ENCODE data around the gene CRISPLD2.
"Not testable (repeated sequence)": the region's sequence is repeated elsewhere in the genome, so short reads cannot be mapped to it uniquely, and the experiment has no call there.

CRISPLD2 gene

DNA sequence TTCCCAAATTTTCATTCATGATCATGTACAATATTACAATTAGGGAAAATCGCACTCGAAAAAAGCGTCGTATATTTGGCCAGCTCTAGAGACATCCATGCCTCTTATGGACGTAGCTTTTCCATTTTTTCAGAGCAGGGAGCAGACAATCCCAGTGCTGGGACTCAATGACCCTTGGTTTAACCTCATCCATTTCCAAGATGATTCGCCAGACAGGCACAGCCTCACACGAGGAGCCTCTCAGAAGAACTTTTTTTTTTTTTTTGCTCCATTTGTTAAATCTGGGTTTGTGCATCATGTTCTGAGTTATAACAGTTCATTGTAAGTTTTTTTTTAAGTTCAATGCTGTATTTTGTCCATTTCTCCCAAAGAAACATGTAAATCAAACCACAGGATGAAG is 99.5 kb downstream of the CRISPLD2 start:
- peak; percentile 46 for DNase-seq

- DNase-seq = no peak
These were observed 99.9 kb downstream of the CRISPLD2 start for GRCh38 chr16:84919708-84920107.

- DNase-seq = no peak
These were observed 100.5 kb downstream of the CRISPLD2 start for GRCh38 chr16:84920333-84920732.

- no peak for DNase-seq
These were observed 102.8 kb downstream of the CRISPLD2 start for GRCh38 chr16:84922351-84923120.

DNA sequence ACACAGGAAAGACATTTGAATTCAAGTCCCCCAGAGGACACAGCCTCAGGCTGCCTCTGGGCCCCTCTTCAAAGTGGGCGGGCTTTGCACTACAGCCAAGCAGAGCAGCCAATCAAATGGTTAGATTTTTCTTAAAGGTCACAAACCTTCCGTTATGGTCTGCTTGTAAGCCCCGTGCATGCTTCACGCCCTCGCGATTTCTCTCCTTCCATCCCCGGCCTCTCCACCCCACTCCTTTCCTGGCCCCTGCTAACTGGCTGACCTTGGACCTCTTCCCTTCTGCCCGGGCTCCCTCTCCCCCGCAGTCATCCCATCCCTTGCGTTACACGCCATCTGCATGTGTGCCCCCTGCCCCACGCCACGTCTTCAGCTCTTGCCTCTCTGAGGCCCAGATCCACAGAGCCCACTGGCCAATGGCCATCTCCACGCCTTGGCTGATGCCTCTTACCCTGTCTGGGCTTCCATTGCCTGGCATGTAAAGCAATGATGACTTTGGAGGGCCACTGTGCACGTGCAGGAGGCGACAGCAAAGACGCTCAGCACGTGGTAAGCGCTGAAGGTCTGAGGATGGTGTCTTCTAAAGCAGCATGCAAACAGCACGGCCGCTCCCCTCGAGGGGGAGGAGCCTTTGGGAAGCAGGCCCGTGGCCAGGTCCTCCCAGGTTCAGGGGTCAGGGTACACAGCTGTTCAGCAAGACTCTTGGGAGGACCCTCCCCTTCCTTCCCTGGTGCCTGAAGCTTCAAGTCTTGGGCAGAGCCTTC is 104.7 kb downstream of the CRISPLD2 start:
- DNase-seq = no peak

GRCh38 chr16:84925092-84925772 is 105.4 kb downstream of the CRISPLD2 start:
- DNase-seq = no peak

DNA sequence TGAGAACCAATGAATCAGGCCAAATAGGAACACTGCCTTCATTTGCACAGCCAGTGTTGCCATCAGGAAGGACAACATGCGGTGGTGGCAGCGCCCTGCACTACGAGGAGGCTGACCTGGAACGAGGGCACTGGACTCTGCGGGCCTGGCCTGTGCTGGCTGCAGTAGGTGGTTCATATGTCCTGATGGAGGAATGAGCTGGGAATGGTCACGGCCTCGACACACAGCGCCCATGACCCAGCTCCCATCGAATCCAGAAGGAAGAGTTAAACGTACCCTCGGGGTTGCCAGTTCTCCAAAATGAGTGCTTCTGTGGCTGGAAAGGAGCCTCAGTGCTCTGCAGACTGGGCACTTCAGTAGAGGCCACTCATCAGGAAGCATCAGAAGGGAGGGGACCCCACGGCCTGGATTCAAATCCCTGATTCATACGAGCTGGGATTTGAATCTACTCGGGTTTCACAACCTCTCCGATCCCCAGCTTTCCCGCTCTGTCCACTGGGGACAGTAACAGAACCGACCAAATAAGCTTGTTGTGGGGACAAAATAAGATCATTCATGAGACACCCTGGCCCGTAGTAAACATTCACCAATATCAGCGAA is 106.1 kb downstream of the CRISPLD2 start:
- no peak for DNase-seq

GRCh38 chr16:84926462-84926861 is 106.7 kb downstream of the CRISPLD2 start:
- DNase-seq = no peak

GRCh38 chr16:84927621-84928591 is 108.1 kb downstream of the CRISPLD2 start:
- DNase-seq = no peak

DNA sequence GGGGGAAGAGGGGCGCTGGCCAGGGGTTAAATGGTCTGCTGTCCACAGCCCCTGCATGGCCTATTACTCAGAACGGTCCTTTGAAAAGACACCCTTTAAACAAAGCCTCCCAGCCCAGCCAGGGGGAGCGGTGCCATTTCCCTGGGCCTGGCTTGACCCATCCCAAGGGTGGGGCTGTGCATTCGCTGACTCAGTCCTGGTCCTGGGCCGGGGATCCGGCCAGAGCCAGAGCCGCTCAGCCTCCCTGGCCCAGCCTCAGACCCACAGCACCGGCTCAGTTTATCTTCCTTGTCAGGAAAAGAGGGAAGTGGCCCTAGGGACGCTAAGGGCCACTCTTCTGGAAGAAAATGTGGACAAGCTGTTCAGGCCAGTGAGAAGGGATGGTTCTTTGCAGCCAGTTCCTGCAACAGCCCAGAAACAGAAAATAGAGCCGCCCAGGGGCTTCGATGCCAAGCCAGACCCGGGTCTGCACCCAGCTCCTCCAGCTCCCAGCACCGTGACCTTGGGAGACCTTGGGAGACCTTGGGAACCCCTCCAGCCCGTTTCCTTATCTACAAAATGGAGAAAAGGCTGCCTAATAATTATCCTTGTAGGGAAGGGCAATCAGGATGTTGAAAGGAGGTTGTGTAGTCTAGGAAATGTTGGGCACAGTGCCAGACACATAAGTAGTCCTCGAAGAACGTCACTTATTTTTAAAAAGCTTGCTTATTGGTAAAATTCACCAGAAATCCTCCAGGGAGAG is 109.1 kb downstream of the CRISPLD2 start:
- DNase-seq = no peak

- no peak for DNase-seq
These were observed 109.9 kb downstream of the CRISPLD2 start for GRCh38 chr16:84929421-84930297.

DNA sequence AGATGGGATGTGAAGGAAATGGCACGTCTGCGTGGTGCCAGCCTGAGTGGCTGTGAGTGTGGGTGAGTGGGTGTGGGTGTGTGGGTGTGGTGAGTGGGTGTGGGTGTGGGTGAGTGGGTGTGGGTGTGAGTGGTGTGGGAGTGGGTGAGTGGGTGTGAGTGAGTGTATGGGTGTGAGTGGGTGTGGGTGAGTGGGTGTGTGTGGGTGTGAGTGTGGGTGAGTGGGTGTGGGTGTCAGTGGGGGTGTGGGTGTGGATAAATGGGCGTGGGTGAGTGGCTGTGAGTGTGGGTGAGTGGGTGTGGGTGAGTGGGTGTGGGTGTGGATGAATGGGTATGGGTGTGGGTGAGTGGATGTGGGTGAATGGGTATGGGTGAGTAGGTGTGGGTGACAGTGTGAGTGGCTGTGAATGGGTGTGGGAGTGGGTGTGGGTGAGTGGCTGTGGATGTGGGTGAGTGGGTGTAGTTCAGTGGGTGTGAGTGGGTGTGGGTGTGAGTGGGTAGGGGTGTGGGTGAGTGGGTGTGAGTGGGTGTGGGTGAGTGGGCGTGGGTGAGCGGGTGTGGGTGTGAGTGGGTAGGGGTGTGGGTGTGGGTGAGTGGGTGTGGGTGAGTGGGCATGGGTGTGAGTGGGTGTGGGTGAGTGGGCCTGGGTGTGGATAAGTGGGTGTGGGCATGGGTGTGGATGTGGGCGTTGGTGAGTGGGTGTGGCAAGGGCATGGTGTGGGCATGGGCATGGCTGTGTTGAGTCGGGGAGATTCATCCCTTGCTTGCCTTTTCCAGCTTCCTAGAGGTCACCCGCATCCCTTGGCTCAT is 110.7 kb downstream of the CRISPLD2 start:
- no peak for DNase-seq

GRCh38 chr16:84931107-84931494 is 111.3 kb downstream of the CRISPLD2 start:
- DNase-seq = no peak

DNA sequence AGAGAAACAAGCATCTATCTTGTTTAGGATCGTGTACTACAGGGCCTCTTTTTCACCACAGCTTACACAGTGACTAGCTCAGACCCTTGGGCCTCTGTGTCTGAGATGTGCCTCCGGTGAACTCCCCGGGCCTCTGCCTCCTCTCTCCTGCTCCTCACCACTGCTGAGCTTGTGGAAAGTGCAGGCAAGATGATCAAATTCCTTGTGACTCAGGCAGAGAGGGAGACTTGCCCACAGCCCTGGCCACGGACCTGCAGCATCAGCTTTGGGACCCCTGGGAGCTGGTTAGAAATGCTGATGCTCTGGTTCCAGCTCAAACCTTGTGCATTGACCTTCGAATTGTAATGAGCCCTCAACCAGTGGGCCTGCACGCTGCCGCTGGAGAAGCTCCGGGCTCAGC is 111.7 kb downstream of the CRISPLD2 start:
- no peak for DNase-seq

DNA sequence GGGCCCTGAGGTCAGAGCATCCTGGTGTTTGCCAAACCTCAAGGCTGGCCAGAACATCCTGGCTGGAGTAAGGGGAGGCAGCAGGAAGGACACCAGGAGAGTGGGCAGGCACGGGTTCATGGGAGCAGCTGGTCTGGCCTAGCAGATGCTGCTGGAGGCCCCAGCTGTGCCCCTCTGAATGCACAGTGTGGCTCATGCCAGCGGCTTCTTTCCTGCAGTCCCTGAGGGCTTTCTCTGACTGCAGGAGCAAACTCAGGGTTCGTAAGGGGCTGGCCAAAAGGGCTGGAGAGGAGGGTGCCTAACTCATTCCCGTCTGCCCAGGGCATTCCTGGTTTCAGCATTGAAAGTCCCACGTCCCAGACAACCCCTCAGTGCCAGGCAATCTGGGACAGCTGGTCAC is 112.9 kb downstream of the CRISPLD2 start:
- no peak for DNase-seq

DNA sequence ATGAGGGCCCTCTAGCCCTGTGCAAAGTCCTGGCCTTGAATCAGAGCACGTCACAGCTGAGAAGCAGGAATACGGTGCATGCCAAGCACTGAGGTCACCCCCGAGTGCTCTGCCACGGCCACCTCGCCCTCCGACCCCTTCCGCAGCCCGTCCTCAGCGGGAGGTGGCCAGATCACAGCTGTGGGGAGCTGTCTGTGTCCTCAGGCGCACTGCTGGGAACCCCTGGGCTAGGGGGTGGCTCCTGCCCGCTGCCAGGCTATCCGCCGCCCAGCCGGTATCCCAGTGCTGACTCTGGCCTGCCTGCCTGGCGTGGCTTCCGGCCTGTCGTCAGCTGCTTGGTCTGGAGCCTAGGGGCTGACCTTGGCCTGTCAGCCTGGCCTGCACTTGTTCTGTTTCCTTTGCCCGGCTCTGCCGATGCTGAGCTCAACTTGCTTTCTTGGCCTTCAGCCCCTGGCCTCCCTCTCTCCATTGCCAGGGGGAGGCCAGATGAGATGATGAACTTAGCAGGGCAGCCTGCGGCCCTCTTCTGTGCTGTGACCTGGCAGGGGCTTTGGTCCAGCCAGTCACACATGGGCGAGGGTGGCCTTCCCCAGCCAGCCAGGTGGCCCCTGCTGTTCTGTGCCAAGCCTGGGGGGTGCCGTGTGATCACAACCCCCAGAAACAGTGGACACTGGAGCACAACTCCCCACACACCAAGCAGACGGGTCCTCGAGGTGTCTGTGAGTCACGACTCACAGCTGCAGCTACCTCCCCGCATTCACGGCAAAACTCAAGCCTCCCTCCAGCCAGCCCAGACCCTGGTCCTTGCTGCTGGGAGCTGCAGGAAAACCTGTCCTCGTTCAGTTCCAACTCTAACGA is 114.2 kb downstream of the CRISPLD2 start:
- DNase-seq = no peak

- DNase-seq = no peak
These were observed 117.6 kb downstream of the CRISPLD2 start for GRCh38 chr16:84937196-84938005.

DNA sequence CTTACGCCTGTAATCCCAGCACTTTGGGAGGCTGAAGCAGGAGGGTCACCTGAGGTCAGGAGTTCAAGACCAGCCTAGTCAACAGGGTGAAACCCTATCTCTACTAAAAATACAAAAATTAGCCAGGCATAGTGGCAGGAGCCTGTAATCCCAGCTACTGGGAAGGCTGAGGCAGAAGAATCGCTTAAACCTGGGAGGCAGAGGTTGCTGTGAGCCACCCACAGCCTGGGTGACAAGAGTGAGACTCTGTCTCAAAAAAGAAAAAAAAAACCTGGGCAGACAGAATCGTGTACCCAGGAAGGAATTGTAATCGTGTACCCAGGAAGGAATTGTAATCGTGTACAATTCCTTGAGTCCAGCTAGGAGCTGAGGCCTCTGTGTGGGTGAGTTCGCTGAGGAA is 118.8 kb downstream of the CRISPLD2 start:
- not testable (repeated sequence) for DNase-seq
